Type B pancreatic cell (in vitro differentiated cells): ENCODE results near the gene COX7A1. TPM values are rescaled to one million over a fixed set of nuclear protein-coding genes. Genes with fewer than 3 reads are reported as not detected.
A peak's percentile ranks its signal among the peaks of the same experiment; 100 is the strongest.
"Not testable (repeated sequence)": the region's sequence is repeated elsewhere in the genome, so short reads cannot be mapped to it uniquely, and the experiment has no call there.

Experiments used
- DNase-seq: peaks from one replicate; pipeline ENCODE4 v3.0.0; 2021; ENCODE audit warnings: mixed read lengths; ENCODE audit not compliant: unreplicated experiment; ENCODE audit errors: extremely low spot score
- H3K27ac Mint-ChIP-seq: 2 replicates; pipeline ENCODE4 v1.8.0; 2021; ENCODE audit warnings: mild to moderate bottlenecking, mixed read lengths
- H3K27me3 Mint-ChIP-seq: 2 replicates; pipeline ENCODE4 v1.8.0; 2021; ENCODE audit warnings: mixed read lengths
- H3K36me3 Mint-ChIP-seq: 2 replicates; pipeline ENCODE4 v1.8.0; 2021; ENCODE audit warnings: mixed read lengths
- H3K4me1 Mint-ChIP-seq: one replicate; pipeline ENCODE4 v1.8.0; 2021; ENCODE audit warnings: mixed read lengths; ENCODE audit not compliant: unreplicated experiment
- H3K4me3 Mint-ChIP-seq: 2 replicates; pipeline ENCODE4 v1.8.0; 2021; ENCODE audit warnings: mild to moderate bottlenecking, mixed read lengths
- H3K9me3 Mint-ChIP-seq: 2 replicates; pipeline ENCODE4 v1.8.0; 2021; ENCODE audit warnings: mixed read lengths
- CTCF ChIP-seq: fragments of 200-600 bp; sonication (generic); conservative IDR thresholded peaks from 2 replicates; pipeline ENCODE4 v1.5.0; 2021; ENCODE audit warnings: antibody characterized with exemption, mild to moderate bottlenecking
- total RNA-seq: library from RNA; stranded (reverse); gene quantifications from 2 replicates; pipeline ENCODE4 v1.2.1, GENCODE V29; 2021; ENCODE audit warnings: low replicate concordance

COX7A1 gene
- total RNA-seq, 1 donor from 2014 or later, result not detected

DNA sequence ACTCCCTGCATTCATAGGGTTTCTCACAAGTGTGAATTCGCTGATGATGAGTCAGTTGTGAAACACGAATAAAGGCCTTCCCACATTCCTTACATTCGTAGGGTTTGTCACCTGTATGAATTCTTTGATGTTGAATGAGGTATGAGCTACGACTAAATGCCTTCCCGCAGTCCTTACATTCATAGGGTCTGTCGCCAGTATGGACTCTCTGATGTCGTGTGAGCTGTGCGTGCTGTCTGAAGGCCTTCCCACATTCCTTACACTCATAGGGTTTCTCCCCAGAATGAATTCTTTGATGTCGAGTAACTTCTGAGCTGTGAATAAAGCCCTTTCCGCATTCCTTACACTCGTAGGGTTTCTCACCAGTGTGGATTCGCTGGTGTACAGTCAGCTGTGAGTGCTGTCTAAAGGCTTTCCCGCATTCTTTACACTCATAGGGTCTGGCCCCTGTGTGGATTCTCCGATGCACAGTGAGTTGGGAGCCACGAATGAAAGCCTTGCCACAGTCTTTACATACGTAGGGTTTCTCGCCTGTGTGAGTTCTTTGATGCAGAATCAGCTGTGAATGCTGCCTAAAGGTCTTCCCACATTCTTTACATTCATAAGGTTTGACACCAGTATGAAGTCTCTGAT lies 30.5 kb upstream of the COX7A1 start:
- Mint-ChIP-seq H3K4me3 (no peak overlapping the region), H3K36me3 (no peaks in the 10 kb centered on the region), H3K9me3 (no peaks in the 10 kb centered on the region), H3K27me3 (no peaks in the 10 kb centered on the region), H3K4me1 (no peaks in the 10 kb centered on the region), H3K27ac (no peak overlapping the region)
- no peak for TF ChIP-seq CTCF
- no peak for DNase-seq

DNA sequence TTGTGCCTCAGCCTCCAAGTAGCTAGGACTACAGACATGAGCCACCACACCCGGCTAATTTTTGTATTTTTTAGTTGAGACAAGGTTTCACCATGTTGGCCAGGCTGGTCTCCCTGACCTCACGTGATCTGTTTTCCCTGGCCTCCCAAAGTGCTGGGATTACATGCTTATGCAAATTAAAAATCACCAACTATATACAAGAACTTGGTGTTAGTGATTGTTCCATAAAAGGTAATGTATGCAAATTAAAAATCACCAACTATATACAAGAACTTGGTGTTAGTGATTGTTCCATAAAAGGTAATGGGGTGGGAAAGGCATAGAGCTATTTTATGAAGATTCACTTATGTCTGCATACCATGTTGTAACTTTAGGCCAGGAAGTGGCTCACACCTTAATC lies 26.8 kb upstream of the COX7A1 start:
- H3K36me3 Mint-ChIP-seq, H3K27me3 Mint-ChIP-seq, H3K9me3 Mint-ChIP-seq, H3K4me3 Mint-ChIP-seq, DNase-seq, H3K27ac Mint-ChIP-seq, H3K4me1 Mint-ChIP-seq: not testable (repeated sequence)

DNA sequence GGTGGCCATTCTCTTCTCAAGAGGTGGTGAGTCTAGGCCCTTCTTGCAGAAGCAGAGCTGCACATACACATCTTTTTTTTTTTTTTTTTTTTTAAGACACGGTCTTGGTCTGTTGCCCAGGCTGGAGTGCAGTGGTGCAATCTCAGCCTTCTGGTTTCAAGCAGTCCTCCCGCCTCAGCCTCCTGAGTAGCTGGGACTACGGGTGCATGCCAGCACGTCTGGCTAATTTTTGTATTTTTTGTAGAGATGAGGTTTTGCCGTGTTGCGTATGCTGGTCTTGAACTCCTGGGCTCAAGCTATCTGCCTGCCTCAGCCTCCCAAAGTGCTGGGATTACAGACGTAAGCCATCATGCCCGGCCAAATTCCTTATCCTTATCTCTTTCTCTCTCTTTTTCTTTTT lies 21.6 kb upstream of the COX7A1 start:
- DNase-seq, H3K9me3 Mint-ChIP-seq, H3K27me3 Mint-ChIP-seq, H3K4me3 Mint-ChIP-seq, H3K36me3 Mint-ChIP-seq, H3K27ac Mint-ChIP-seq: not testable (repeated sequence)
- H3K4me1 Mint-ChIP-seq, result peaks cover 11% of the 10 kb centered on the region

- no peak for TF ChIP-seq CTCF
- DNase-seq, result no peak
- no peaks in the 10 kb centered on the region for H3K36me3 Mint-ChIP-seq
- H3K4me3 Mint-ChIP-seq, result no peak overlapping the region
- H3K9me3 Mint-ChIP-seq, result no peaks in the 10 kb centered on the region
- H3K4me1 Mint-ChIP-seq, result peaks cover 11% of the 10 kb centered on the region
- no peak overlapping the region for H3K27ac Mint-ChIP-seq
- H3K27me3 Mint-ChIP-seq, result no peaks in the 10 kb centered on the region
These were observed 20.6 kb upstream of the COX7A1 start for GRCh38 chr19:36172852-36173251.

DNA sequence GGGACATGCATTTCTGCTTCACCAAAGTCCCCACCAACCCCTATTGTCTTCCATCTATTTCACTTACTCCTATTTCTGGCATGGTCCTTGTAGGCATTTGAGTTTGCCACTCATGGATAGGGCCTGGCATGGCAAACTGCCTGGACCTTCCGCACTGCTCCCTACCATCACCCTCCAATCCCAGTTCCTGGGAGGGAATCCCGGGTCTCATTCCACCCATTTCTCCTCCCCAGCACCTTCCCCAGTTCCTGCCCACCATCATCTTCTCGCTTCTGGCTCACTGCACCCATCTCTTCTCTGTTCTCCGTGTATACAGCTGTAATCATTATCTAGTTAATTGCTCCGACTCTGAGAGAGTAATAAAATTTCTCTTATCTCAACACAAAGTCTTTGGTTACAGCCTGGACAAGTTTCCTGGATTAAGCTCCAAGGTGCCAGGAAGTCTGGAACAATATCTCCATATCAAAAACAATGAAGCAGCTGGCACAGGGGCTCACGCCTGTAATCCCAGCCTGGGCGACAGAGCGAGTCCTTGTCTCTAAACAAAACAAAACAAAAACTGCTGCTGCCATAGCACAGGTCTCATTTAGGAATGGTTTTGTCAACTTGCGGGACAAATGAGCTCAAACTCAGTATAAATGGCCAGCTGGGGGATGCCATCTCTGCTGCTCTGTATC lies 17.0 kb upstream of the COX7A1 start:
- no peak for TF ChIP-seq CTCF
- no peaks in the 10 kb centered on the region for H3K9me3 Mint-ChIP-seq
- no peak for DNase-seq
- no peaks in the 10 kb centered on the region for H3K36me3 Mint-ChIP-seq
- no peaks in the 10 kb centered on the region for H3K27me3 Mint-ChIP-seq
- peak overlapping the region; percentile 14 for H3K27ac Mint-ChIP-seq
- H3K4me1 Mint-ChIP-seq, result peaks cover 11% of the 10 kb centered on the region
- no peak overlapping the region for H3K4me3 Mint-ChIP-seq

DNA sequence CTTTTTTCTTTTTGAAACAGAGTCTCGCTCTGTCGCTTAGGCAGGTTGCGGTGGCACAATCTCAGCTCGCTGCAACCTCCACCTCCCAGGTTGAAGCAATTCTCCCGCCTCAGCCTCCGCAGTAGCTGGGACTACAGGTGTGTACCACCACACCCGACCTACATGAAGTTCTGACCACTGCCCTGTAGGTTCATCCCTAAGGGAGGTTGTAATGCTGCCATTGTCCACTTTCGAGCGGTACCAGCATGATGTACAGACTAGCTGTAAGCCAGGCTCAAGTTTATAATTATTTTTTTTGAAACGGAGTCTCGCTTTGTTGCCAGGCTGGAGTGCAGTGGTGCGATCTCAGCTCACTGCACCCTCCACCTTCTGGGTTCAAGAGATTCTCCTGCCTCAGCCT lies 11.6 kb upstream of the COX7A1 start:
- no peaks in the 10 kb centered on the region for H3K9me3 Mint-ChIP-seq
- TF ChIP-seq CTCF, result no peak
- no peak overlapping the region for H3K4me3 Mint-ChIP-seq
- no peaks in the 10 kb centered on the region for H3K4me1 Mint-ChIP-seq
- H3K36me3 Mint-ChIP-seq, result peaks cover 13% of the 10 kb centered on the region
- H3K27ac Mint-ChIP-seq, result no peak overlapping the region
- no peak for DNase-seq
- H3K27me3 Mint-ChIP-seq, result no peaks in the 10 kb centered on the region
